HG03521 (cell line): ENCODE results near the gene ANK2.
"Not testable (repeated sequence)": the region's sequence is repeated elsewhere in the genome, so short reads cannot be mapped to it uniquely, and the experiment has no call there.

Experiments
- ATAC-seq: cut with Tn5 transposase; IDR thresholded peaks from one replicate; pipeline ENCODE4 v1.9.1; 2021; ENCODE audit warnings: mild to moderate bottlenecking, moderate library complexity; ENCODE audit not compliant: unreplicated experiment

ANK2 gene

DNA sequence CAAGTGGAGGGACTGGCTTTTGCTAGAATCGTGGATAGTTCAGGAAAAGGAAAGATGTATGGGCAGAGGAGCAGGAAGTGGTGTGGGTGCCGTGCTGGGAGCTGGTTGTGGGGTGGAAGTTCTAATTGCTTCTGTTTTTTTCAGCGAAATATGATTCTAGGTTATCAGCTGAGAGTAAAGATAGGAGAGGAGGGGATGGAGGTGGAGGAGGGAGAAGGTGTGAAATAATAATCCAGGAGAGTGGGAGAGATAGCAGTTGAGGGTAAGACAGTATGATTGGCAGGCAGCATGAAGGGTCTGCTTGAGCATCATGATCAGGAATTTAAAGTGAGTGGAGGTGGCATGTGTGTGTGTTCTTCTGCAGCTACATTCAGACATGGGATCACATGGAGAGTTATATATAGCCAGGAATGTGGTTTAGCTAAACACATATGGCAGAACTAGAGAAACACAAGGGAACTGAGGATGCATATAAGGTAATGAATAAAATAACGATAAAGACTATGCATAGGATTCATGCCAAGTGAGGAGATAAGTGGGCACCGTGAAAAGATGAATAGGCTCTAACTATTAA is 133.7 kb downstream of the ANK2 start:
- no peak for ATAC-seq

DNA sequence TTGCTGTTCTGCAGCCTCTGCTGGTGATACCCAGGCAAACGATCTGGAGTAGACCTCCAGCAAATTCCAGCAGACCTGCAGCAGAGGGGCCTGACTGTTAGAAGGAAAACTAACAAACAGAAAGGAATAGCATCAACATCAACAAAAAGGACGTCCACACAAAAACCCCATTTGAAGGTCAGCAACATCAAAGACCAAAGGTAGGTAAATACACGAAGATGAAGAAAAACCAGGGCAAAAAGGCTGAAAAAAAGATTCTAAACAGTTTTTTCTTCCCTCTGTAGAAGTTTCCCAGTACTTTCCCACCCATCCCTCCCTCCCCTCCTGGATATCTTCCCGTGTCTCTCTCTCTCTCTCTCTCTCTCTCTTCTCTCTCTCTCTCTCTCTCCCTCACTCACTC is 136.8 kb downstream of the ANK2 start:
- not testable (repeated sequence) for ATAC-seq

DNA sequence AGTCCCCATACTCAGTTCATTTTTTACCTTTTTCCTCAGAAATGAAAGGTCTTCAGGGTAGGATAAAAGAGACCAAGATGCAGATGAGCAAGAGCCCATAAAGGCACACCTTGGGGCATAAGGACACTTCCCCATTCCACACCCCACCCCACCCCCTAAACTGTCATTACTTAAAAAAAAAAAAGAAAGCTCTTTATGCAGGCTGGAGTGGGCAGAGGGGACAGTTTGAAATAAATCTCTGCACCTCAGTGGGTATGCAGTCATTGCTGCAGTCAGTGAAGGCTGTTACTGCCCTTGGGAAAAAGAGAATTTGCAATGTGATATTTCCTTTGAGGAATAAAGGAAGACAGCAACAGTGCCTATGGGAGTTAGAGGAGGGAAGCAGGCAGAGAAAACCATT is 137.5 kb downstream of the ANK2 start:
- ATAC-seq = no peak

DNA sequence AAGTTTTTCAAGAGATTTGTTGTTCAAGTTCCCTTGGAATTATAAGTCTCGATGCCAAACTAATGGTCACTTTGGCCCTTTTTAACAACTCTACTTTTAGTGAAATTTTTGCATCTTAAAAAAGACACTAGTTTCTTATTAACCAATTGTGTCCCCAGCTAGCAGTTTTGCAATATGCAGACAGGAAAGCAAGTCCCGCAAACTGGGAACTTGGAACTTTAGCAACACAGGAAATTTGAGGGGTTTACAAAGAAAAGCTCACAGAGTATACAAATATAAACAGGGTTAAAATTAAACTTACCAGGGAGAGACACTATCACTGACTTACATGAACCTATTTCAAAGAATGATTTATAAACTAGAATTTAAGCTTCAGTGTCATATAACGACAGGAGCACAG is 137.9 kb downstream of the ANK2 start:
- ATAC-seq = no peak

DNA sequence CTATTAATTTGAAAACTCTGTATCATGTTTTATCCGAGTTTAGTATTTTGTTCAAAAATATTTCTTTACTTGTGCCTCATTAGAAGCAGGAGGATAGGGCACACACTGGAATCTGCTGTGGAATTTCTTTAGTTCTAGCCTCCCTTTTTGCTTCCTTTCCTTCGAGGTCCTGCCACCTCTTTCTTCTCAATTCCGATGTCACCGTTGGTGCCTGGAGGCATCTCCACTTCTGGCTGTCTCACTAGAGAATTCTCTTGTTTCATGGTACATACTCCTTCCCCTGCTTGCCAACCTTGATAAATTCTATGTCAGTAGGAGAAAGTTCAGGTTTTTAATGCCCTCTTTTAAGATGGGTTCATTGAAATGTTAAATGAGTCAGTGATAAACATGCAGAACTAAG is 140.1 kb downstream of the ANK2 start:
- no peak for ATAC-seq

DNA sequence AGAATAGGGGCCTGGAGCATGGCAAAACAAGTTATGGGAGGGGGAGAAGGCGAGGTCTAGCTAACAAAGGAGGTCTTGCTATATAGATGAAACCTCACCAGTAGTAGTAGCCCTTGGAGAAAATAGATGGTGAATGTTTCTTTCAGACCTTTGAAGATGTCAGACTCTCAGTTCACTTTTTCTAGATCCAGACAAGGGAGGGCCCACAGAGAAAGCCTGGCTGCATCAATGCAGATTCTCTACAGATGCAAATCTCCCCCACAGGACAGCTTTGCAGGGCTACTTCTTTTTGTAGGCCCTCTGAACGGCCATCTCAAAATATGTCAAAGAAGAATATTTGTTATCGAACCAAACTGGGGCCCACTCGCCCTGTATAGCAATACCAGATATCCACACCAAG is 159.7 kb downstream of the ANK2 start:
- no peak for ATAC-seq

DNA sequence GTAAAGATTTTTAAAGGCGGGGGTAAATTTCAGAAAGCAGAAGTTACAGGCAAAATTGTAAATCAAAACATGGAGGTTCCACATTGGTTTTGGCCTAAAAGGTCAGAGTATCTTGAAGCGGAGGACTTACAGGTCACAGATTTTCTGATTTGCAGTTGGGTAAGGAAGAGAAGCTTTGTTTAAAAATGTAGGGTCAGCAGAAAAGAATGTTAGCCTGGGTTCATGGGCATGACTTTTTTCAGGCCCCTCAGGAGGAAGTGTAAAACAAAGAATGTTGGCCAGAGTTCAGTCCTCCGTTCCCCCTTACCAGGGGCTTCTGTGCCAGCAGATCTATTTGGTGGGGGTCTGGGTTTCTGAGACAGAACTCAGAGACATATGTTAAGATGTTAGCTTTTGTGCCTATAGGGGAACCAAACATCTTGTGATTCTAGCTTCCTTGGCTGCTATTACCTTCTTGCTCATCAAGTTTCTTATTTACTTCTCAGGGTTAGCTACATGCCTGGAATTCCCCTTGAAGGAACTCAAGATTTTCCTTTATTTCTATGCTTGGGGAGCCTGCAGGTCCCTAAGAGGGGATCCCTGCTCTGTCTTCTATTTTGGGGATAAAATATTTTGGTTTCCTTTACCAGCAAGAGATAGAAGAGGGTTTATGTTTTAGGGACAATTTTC is 160.3 kb downstream of the ANK2 start:
- ATAC-seq = no peak

DNA sequence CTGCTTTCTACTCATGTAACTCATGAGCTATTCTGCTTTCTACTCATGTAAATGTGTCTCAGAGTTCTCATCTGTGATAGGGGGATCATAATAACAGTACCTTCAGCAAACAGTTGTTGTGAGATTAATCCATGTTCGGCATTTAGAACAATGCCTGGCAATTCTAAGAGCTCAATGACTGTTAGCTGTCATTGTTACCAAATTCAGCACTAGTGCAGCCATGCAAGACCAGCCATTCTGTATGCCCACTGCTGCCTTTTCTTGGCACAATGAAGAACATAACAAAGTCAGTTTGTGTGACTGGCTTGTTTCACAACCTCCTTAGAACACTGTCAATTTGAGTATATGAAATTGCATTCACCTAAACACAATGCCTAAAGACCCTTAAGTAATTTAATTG is 163.2 kb downstream of the ANK2 start:
- no peak for ATAC-seq

DNA sequence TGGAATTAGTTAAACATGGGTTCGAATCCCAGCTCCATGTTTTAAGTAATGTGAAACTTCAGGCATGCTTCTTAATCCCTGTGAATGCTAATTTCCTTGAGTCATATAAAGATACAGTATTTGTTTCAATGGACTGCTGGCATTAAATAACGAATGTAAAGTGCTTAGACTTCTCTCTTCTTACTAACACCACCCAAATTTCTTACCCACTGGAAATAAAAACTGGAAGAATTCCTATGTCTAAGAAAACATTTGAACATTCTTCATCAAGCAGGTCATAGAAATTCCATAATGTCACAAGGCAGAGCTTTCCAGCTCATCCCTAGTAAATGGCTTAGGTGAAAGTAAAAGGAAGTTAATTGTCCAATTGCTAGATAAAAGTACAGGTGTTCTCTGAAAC is 172.5 kb downstream of the ANK2 start:
- ATAC-seq = no peak

DNA sequence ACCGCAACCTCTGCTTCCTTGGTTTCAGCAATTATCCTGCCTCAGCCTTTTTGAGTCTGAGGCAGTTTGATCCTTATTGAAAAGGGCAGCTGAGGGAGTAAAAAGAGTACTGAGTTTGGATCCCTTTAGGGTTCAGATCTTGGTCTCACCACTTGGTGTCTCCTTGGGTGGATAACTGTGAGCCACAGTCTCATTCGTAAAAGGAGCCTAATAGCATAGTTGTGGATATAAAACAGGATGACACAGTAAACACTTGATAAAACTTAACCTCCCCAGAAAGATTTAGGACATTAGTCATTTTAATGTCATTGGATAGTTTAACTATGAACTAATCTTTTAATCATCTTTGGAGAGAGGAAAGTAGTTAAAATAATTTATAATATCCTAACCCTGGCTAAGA is 173.0 kb downstream of the ANK2 start:
- no peak for ATAC-seq

DNA sequence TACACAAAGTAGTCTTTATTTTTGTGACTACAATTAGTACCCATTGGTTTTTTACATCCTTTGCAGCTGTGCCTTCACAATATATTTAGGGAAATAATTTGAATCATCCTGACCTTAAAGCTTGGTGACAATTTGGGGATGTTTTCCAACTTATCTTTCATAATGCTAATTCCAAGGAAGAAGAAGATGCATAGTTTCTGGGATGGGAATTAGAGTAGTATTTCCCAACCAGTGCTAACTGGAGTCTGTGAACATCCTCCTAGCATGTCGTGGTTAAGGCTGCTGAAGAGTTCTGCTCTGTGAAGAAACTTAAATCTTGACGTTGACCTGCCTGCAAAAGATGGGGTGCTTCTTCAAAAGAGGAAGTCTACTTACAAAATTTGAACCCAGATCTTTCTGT is 173.5 kb downstream of the ANK2 start:
- ATAC-seq = no peak

DNA sequence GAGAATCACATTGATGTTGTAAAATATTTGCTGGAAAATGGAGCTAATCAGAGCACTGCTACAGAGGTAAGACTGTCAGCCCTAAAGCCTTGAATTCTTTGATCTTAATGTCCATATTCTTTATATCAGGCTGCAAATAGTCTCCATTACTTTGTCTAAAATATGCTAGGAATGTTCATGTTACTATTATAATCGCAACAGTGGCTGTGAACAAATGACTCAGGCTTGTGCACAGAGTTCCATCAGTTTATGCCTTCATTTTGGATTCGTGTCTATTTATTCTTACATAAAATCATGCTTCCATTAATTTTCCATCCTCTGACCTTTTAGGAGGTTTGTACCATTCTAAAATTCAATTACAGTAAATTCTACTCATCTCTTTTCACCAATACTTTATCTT is 182.7 kb downstream of the ANK2 start:
- no peak for ATAC-seq

DNA sequence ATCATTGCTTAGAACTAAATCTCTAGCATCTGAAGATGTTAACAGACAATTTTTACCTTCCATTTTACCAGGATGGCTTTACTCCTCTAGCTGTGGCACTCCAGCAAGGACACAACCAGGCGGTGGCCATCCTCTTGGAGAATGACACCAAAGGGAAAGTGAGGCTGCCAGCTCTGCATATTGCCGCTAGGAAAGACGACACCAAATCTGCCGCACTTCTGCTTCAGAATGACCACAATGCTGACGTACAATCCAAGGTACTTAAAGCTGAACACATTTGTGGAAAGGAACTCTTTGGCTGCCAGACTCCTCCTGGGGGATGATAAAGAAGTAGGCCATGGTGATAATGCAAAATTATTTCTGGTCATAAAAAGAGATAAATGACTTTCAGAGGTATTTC is 187.5 kb downstream of the ANK2 start:
- no peak for ATAC-seq

DNA sequence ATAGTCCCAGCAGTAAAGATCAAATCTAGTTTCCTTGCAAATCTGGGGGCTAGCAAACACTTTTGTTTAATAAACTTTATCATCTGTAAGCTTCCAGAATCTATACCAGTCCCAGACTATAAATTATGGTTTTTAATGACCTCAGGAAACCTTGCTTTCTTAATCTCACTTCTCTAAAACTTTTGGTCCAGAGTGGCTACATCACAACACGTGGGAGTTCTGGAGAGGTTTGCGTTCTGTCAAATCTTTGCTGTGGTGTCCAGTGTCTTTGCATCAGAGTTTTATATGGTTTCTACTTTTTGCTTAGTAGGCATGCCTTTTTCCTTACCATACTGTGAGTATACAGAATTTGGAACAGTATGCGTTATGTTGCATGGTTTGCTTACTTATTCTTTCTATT is 193.9 kb downstream of the ANK2 start:
- ATAC-seq = no peak

DNA sequence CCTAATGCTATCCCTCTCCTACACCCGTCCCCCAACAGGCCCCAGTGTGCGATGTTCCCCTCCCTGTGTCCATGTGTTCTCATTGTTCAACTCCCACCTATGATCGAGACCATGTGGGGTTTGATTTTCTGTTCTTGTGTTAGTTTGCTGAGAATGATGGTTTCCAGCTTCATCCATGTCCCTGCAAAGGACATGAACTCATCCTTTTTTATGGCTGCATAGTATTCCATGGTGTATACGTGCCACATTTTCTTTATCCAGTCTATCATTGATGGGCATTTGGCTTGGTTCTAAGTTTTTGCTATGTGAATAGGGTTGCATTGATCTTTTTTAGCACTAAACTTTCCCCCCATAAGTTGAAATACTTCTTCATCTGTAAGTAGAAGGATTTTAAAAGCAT is 195.3 kb downstream of the ANK2 start:
- ATAC-seq = not testable (repeated sequence)

DNA sequence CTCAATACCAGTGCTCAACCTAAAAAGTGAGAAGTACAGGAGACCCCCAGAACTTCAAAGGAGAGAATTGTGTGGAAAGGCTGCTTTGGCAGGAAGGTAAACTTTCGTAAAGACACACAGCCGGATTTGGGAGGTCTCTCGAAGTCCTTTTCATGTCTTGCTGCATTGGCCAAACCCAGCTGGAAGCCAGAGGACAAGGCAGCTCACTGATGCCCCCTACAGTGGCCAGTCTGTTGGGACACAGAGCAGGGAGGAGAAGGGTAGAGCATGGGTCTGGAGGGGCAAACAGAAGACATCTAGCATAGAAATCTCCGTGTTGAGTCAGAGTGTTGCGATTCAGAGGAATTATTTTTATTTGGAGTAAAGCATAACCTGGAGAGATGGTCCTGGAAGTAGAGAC is 198.9 kb downstream of the ANK2 start:
- ATAC-seq = no peak

DNA sequence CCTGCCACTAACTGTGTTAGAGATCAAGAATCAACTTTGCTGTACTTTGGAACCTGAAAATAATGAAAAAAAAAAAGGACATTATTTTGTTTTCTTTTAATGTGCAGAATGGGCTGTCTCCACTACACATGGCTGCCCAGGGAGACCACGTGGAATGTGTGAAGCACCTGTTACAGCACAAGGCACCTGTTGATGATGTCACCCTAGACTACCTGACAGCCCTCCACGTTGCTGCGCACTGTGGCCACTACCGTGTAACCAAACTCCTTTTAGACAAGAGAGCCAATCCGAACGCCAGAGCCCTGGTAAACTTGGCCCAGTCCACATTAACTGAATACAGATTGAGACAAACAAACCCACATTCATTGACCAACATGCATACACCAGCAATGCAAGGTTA is 206.2 kb downstream of the ANK2 start:
- no peak for ATAC-seq

DNA sequence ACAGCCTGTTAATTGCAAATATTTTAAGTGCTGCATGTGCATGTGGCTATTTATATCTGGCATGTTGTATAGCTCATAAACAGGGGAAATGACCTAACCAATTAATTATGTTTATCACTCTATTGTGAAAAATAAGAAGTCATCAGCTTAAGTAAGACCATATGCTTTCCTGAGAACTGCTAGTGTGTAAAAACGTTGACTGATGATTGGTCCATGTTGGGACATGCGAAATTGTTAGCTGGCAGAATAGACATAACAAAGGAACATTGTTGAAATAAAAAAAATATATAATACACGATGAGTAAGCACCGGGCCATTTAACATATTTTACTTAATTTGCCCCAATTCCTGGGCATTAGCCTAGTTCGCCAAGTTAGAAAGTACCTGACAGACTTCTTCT is 207.5 kb downstream of the ANK2 start:
- ATAC-seq = no peak

DNA sequence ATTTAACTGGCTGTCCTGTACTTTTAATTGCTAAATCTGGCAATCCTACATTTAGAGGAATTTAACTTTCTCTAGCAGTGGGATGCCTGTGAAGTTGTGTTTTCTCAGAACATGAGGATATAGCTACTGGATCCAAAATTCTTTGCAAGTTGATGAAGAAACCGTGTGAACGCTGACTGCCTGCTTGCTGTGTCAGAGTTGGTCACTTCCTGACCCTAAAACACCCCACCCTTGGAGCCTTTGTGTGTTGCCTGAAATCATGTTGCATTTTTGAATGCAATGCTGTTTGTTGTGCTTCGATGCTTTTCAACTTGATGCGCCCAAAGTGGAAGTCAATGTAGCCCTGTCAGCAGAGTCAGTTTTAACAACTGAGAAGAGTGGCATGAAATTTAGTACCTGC is 211.2 kb downstream of the ANK2 start:
- no peak for ATAC-seq

DNA sequence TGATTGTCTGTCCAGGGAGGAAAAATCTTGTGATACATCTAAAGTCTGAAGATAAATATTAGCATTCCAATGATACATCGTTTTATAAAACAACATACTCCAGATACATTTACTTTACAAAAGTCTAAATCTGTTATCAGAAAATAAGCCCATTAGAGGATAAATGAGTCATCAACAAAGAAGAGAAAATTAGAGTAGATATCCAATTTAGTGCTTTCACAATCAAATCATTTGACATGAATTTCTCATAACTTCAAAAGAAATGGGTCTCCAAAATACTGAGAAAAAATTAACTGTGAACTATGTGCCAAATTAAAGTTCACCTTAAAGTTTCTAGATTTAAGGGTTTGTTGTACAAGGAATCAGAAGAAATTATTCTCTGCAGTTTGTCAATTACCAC is 213.8 kb downstream of the ANK2 start:
- no peak for ATAC-seq

DNA sequence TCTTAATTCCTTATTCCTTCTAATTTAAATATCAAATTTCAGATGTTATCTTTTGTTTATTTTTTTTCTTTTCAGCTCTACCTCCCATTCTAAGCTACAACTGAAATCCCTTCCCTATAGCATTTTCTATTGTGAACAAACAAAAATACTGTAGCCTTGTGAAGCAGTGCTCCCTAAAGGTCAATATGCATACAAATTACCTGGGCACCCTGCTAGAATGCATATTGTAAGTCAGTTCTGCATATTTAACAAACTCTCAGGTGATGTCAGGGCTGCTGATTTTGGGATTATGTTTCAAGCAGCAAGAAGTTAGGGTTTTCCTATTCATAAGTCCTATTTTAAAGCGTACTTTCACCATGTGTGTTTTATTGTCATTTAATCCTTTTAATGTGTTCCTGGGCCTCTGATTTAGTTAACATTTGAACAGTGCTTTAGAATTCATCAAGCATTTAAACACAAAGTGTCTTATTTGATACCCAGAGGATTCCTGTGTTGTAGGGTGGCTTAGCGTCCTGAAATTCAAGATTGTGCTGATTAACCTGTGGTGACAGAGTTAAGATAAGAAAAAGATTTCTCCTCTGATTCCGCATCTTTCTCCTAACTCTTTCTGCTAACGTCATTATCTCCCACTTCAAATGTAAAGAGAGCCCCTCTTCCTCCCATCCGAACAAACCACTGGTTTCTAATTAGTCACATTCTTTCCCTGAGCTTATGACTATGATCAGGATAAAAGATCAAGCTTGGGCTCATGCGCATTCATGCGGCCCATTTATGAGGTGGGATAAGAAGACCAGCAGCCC is 221.3 kb downstream of the ANK2 start:
- no peak for ATAC-seq

DNA sequence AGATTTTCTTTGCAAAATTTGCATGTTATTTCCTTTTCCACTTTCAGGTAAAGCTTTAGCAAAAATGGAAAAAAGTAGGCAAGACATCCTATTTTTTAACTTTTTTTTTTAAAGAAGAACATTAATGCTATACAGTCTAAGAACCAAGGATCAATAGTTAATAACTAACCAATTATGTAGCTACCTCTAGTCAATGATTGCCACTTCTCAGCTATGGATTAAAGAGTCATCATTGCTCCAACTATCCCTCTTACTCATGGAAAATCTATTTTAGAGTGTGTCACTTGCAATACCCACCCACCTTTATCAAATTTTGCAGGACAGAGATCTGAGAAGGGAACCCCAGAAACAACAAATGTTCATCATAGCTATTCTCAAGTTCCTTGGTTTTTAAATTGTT is 223.1 kb downstream of the ANK2 start:
- ATAC-seq = no peak
